GM08714 (cell line): ENCODE results near the gene MYO5B.

Experiments
- H3K4me3 ChIP-seq: fragments of 200-500 bp; sonication (Bioruptor generic); 2 replicates; pipeline ENCODE4 v1.5.1; 2014; ENCODE audit warnings: mild to moderate bottlenecking, low read length, inconsistent platforms
- ZNF274 ChIP-seq: IDR thresholded peaks from 2 replicates; pipeline ENCODE4 v1.6.1; 2012; ENCODE audit warnings: mild to moderate bottlenecking, low read depth, low read length

The MYO5B gene

GRCh38 chr18:49878567-49879270 is 316.2 kb downstream of the MYO5B start:
- TF ChIP-seq ZNF274: no peak

DNA sequence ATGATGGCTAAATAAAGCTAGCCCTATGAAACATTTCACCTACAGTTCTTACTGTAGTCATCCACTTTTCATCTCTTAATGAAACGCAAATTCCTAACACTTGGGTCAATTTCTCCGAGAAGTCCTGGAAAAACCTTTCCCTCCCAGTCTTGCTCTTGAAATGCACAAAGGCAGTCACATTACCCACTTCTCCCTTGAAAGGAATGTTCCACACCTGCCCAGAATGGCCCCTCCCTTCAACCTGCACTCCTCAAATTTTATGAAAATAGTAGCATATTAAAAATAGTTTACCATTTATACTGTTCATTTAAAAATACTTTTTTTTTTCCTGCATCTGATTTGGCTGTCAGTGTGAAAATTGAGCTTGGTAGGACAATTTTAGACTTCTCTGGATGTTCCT is 316.9 kb downstream of the MYO5B start:
- no peak for TF ChIP-seq ZNF274
- H3K4me3 ChIP-seq: no peak overlapping the region

More at GRCh38 chr18:49878567-49879270, 316.2 kb downstream of the MYO5B start:
- H3K4me3 ChIP-seq: no peak overlapping the region

- no peak overlapping the region for H3K4me3 ChIP-seq
- TF ChIP-seq ZNF274: no peak
Measured at GRCh38 chr18:49876536-49876935, 318.4 kb downstream of the MYO5B start.

DNA sequence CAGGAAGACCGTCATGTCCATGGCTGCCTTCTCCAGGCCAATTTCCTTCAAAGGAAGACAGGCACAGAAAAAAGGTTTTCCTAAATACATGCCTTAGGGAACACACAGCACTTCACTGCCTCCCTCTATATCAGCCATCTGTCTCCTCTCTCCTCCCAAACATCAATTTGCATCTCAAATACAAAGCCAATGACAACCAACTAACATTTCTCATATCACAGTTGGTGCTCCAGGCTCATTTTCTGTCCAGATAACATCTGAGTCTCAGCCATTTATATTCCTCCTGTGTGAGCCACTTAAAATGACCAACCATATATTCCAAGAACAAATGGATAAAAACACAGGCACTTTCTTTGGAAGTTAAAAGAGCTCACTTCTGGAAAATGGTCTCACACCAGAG is 319.2 kb downstream of the MYO5B start:
- no peak overlapping the region for H3K4me3 ChIP-seq
- TF ChIP-seq ZNF274: no peak

GRCh38 chr18:49875155-49875554 is 319.8 kb downstream of the MYO5B start:
- no peak overlapping the region for H3K4me3 ChIP-seq
- no peak for TF ChIP-seq ZNF274

- TF ChIP-seq ZNF274: no peak
- H3K4me3 ChIP-seq: no peak overlapping the region
Measured at GRCh38 chr18:49874238-49874637, 320.7 kb downstream of the MYO5B start.

GRCh38 chr18:49869354-49869753 is 325.6 kb downstream of the MYO5B start:
- H3K4me3 ChIP-seq: no peak overlapping the region
- no peak for TF ChIP-seq ZNF274

DNA sequence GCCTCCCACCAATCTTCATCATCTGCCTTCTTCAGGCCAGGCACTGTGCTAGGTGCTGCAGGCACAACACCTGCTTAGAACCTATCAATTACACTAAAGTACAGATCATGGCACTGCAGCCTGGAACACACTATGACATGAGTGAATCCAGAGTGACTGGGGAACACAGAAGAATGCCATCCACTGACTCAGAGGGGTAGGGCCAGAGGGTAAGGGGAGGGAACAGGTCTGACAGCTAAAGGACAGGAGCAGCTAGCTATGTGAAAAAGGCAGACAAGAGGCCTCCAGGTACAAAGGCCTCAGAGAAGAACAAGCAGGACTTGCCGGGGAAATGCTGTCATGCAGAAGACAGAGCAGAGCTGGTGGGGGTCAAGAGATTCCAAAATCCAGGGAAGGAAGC is 328.3 kb downstream of the MYO5B start:
- no peak overlapping the region for H3K4me3 ChIP-seq
- TF ChIP-seq ZNF274: no peak

GRCh38 chr18:49865401-49865800 is 329.5 kb downstream of the MYO5B start:
- no peak for TF ChIP-seq ZNF274
- H3K4me3 ChIP-seq: no peak overlapping the region

DNA sequence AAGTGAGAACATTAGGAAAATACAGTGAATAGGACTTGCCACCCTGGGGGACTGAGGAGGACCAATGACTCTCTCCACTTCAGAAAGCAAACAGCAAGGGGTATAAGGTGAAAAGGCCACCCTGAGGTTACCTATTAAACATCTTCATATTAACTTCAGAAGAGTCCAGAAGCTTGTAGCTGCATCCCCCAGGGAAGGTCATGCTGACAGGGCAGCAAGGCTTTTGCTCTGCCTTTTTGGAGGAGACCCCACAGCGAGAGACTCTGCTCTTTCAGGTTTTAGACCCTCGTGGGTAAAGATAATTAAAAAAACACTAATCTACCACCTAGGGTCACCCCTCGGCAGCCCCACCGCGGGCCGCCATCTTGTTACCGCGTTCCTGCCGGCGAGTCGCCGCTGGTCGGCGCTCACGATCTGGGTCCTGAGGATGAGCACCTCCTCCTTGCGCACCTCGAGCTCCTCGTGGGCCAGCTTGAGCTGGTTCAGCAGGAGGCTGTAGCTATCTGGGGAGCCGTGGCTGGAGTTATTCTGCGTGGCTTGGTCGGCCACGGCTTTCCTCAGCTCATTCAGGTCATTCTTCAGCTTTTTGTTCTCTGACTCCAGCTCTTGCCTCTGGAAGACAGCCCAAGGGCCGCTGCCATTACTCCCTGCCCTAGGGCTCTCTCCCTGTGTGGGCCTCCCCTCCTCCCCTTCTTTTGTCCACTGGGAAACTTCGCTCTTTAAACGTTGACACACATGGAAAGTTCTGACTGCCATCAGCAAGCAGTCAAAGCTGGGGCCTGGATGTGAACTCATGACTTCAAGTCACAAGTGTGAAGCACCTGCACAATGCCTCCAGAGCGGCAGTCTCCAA is 331.0 kb downstream of the MYO5B start:
- no peak overlapping the region for H3K4me3 ChIP-seq
- no peak for TF ChIP-seq ZNF274

DNA sequence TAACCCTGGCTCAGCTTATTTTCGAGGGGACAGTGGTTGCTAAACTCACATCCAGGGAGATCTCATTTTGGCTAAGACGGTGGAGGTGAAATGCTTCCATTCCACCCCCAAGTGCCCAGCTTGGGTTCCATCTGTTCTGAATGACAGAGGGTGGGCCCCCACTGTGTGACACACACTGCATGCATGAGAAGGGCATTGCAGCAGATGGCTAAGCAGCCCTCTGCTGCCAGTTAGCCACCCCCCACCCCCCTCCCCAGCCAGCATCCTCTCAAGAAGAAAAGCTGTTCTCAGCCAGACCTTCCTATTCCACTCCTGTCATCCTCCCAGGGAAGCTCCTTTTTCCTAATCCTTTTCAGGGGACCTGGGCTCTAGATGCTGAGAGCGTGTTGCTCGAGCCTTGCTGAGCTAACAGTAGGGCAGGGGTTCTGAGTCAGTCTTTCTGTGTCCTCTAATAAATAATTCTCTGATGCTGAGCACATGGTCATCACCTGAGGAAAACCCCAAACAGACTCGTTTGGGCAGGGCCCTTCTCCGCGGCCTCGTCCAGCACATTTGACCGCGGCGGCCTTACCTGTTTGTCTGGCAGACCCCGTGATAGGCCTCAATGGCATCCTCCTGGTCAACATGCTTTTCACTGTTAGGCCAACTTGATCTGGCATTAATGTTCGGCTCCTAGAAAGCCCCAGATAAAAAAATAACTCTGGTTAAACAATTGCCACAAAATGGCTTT is 332.1 kb downstream of the MYO5B start:
- TF ChIP-seq ZNF274: no peak
- H3K4me3 ChIP-seq: no peak overlapping the region

DNA sequence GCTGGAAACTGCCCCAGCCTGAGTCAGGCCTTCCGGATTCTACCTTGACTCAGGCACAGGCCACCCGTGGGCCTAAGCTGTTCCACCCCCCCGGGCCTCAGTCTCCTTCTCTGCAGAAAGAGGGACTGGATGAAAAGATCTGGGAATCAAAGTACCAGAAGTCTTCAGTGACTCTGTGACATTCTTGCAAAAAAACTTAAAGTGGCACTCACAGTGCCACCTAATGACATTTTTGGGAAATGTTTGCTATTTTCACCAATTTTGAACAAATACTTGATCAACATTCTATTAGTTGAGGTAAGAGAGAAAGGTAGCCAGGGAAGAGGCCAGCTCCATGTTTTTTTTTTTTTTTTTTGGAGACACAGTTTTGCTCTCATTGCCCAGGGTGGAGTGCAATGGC is 333.3 kb downstream of the MYO5B start:
- H3K4me3 ChIP-seq: no peak overlapping the region
- no peak for TF ChIP-seq ZNF274

DNA sequence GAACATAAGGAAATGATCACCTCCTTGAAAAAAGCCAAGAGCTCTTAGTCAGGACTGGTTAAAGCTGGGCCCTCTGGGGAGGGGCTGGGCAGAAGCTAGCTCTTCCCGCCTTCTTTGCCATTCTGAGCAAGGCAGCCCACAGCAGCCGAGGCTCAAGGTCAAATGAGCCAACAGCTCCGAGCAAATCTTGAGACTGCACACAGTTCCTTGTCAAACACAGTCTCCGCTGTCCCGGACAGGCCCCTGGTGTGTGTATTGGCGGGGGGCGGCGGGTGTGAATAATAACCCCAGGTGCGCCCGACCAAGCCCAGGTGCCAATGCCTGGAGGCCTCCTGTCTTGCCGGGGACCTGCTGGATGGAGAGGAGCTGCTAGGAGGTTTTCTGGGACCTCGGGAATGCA is 335.2 kb downstream of the MYO5B start:
- no peak overlapping the region for H3K4me3 ChIP-seq
- TF ChIP-seq ZNF274: no peak

DNA sequence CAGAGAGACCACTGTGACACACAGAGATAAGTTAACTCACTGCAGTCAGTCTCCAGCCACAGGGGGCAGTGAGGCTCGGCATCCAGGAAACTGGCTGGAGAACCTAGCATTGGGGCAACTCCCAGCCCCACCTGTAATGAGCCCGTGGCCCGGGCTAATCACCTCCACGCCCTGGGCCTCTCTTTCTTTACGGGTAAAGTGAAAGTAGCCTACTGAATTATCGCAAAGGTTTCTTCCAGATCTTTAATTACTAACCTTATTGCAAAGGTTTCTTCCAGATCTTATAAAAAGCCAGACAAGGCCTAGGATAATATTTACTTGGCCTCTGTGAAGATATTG is 336.0 kb downstream of the MYO5B start:
- H3K4me3 ChIP-seq: no peak overlapping the region
- TF ChIP-seq ZNF274: no peak
